Measurements from ENCODE around the gene ANKMY1.

Gene ANKMY1

GRCh38 chr2:240579771-240580614 lies 22.2 kb upstream of the ANKMY1 start:
- DNase-seq (ENCODE audit: low spot score) = peak; percentile 93

DNA sequence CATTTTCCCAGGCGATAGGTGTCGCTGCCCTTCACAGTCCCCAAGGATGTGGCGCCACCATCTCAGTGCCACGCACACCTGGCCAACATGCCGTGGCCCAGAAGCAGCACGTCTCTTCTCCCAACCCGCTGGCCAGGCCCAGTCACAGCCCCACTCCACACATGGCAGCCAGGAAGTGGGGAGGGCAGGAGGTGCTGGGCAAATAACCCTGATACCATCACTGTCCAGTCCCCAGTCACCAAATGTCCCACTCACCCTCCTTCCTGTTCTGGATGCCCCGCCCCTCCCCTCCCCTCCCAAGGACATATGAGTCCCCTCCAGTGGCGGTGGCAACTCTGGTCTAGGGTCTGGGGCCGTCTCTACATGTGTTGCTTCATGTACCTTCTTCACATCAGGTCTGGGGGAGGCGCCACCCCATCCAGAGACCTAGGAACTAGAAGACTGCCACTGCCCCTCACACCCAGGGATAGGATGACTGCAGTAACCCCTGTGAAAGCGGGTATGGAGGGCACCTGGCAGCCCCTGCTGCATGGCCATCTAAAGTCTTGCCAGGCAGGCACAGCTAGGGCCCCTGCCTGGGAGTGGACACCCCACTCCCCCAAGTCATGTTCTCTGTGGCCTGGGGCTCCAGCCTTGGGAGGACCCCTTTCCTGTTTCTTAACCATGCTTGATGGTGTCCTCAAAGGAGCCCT lies 21.4 kb upstream of the ANKMY1 start:
- no peak for DNase-seq (ENCODE audit: low spot score)

DNA sequence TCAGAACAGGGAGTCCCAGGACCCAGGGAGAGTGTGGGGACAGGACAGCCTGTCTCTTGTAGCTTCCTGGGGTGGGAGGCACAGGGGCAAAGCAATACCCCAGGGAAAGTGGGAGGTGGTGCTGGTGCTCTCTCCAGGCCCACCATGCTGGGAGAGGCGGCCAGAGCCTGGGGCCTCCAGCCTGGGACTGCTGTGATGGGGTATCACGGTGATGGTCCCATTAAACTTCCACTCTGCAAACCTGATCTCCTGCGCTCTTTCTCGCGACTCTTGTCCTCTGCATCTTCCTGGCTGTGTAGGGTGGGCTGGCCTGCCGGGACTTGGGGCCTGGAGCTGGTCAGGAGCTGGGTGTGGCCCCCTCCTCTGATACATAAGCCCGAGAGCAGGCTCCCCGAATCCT lies 20.7 kb upstream of the ANKMY1 start:
- no peak for DNase-seq (ENCODE audit: low spot score)

DNA sequence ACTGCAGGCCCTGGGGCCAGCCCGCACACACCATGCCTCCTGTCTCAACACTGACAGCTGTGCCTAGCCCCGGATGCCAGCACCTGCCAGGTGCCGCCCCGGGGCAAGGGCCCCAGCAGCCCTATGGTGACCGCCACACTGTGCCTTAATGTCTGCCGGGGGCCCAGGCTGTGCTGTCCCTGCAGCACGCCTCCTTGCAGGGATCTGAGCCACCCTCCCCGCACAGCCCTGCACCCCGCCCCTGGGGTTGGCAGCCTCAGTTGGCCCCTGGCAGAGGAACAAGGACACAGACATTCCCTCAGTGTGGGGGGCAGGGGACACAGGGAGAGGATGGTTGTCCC lies 20.3 kb upstream of the ANKMY1 start:
- no peak for DNase-seq (ENCODE audit: low spot score)

- no peak for DNase-seq (ENCODE audit: low spot score)
These were observed 19.7 kb upstream of the ANKMY1 start for GRCh38 chr2:240577281-240578109.

GRCh38 chr2:240576436-240577205 lies 18.8 kb upstream of the ANKMY1 start:
- no peak for DNase-seq (ENCODE audit: low spot score)

DNA sequence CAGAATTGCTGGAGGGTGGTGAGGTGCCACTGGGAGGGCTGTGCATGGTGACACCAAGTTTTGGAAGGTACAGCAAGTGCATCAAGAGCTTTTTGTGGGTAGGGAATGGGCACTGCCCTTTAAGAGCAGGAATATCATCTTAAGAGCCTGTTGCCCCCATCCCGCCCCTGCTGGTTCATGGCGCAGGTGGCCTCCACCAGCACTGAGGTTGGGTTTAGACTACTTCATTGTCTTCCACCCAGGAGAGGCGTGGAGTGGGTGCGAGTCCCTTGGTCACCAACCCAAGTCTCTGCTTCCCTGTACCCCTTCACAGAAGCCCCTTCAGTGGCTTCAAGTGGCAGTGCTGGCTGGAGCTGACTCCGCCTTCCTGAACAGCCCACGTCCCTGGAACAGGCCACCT lies 18.2 kb upstream of the ANKMY1 start:
- DNase-seq (ENCODE audit: low spot score) = no peak

DNA sequence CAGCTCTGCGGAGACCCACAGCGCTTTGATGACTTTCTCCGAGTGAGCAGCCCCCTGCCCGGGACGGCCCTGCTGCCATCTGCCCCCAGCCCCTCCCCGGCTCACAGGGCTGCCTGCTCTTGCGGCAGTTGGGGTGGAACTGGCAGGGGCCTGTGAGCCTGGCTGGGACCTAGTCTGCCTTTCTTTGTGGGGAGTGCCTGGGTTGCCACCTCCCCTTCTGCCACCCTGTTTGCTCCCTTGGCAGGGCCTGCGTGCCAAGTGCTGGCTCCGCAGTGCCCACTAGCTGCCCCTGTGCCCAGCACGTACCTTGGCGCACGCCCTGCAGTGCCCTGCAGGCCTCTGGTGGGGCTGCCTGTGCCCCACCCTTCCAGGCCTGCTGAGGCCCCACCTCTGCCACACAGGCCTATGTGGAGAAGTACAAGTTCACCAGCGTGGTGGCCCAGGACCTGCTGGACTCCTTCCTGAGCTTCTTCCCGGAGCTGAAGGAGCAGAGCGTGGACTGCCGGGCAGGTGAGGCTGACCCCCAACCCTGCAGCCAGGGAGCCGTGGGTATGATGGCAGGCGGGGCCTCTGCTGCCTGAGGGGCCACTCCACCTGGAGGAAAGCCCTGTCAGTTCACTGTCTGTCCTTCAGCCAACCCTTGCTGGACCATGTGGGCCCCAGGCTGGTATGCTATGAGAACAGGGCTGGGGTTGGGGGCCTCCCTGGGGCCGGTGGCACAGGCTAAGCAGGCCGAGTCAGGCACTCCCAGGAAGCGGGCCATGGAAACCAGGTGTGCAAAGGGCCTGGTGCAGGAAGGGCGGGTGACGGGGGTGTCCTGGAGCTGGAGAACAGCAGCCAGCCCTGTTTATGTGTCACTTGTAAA lies 17.5 kb upstream of the ANKMY1 start:
- no peak for DNase-seq (ENCODE audit: low spot score)

DNA sequence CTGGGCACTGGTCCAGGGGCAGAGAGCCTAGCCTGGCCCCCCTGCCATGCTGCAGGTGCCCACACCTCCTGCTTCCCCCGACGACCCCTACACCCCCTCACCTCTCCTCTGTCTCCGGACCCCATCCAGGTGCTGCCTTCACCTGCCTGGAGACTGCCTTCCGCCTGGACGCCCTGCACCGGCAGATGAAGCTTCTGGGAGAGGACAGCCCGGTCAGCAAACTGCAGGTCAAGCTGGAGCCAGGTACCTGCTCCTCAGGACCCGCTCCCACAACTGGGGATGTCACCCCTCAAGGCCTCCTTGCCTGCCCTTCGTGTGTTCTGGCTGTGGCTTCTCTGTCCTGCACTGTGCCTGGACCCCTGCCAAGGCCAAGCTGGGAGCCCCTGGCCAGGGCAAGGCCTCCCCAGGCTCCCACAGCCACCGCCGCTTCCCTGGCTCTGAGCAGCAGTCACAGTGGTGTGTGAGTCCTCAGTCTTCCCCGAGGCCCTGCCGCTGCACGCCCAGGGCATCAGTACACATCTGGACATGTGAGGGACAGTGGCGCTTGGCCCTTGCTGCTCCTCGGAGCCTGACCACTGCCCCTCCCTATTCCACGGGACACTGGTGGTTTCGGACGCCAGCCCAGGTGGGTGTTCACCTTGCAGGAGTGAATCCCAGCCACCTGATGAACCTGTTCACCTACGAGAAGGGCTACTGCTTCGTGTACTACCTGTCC lies 16.8 kb upstream of the ANKMY1 start:
- DNase-seq (ENCODE audit: low spot score) = no peak

- no peak for DNase-seq (ENCODE audit: low spot score)
These were observed 16.0 kb upstream of the ANKMY1 start for GRCh38 chr2:240573516-240574385.

DNA sequence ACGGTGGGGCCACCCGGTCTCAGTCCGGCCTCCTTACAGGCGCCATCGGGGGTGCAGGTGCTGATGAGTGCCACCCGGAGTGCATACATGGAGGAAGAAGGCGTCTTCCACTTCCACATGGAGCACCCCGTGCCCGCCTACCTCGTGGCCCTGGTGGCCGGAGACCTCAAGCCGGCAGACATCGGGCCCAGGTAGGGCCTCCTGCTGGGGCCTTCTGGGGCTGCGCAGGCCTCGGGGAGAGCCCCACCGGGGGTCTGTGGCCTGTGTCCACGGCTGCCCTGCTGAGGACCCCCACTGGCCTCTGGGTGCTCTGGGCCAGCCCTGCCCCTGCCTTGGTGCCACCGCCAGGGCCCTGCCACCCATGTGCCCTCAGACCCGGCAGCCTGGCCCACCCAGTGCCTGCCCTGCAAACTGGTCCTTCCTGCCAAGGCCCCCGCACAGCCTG lies 15.3 kb upstream of the ANKMY1 start:
- DNase-seq (ENCODE audit: low spot score) = no peak

DNA sequence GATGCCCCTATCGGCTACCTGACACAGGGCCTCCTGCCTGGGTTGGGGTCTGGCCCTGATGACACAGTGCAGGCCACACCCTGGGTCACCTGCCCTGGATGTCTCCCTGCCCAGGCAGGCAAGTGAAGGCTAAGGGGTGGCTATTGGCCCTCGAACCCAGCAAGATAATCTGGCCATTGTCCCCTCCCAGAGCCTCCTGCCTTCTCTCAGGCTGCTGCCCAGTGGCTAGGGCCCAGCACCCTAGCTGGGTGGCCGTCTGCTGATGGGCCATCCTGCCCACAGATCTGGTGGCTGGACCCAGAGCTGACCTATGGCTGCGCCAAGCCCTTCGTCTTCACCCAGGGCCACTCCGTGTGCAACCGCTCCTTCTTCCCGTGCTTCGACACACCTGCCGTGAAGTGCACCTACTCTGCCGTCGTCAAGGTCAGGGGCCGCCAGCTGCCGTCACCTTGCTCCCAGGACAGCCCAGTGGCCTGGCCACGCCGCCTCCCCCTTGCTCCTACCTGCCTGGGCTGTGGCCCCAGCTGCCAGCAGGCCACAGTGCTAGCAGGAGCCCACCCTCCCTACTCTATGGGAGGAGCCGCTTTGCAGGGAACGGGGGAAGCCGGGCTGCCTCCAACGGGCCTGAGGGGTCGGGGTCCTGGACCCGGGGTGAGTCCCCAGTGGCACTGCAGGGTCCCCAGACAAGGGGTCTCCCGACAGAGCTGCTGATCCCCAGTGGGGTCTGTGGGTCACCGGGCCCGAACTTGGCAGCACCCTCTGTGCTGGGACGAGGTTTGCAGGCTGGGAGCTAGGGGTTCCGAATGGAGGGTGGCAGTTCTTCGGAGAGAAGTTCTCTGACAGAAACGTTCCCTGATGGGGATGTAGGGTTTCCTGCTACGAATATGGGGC lies 14.6 kb upstream of the ANKMY1 start:
- DNase-seq (ENCODE audit: low spot score) = no peak

GRCh38 chr2:240571314-240571973 lies 13.7 kb upstream of the ANKMY1 start:
- no peak for DNase-seq (ENCODE audit: low spot score)

- no peak for DNase-seq (ENCODE audit: low spot score)
These were observed 12.9 kb upstream of the ANKMY1 start for GRCh38 chr2:240570531-240571313.

GRCh38 chr2:240569998-240570530 lies 12.3 kb upstream of the ANKMY1 start:
- DNase-seq (ENCODE audit: low spot score) = no peak

GRCh38 chr2:240569523-240569997 lies 11.8 kb upstream of the ANKMY1 start:
- no peak for DNase-seq (ENCODE audit: low spot score)

Measured in AG08395 (cell line).